NCI-H1930 (cell line): ENCODE data around the gene PXK.
"Not testable (repeated sequence)": the region's sequence is repeated elsewhere in the genome, so short reads cannot be mapped to it uniquely, and the experiment has no call there.

Experiments
- DNase-seq, 2 experiments: peaks; one replicate each; lab custom pipeline; 2025; lab: John Stamatoyannopoulos, UW

The PXK gene

GRCh38 chr3:58419780-58420507 lies 87.3 kb downstream of the PXK start:
- no peak for DNase-seq

GRCh38 chr3:58421004-58421403 lies 88.3 kb downstream of the PXK start:
- no peak for DNase-seq

- no peak for DNase-seq
These were observed 90.1 kb downstream of the PXK start for GRCh38 chr3:58422756-58423325.

- no peak for DNase-seq
These were observed 91.9 kb downstream of the PXK start for GRCh38 chr3:58424613-58425012.

- DNase-seq, result no peak
These were observed 93.1 kb downstream of the PXK start for GRCh38 chr3:58425782-58426181.

GRCh38 chr3:58427661-58428361 lies 95.1 kb downstream of the PXK start:
- no peak for DNase-seq

GRCh38 chr3:58429657-58430056 lies 97.0 kb downstream of the PXK start:
- DNase-seq, result no peak

GRCh38 chr3:58432905-58433304 lies 100.2 kb downstream of the PXK start:
- no peak for DNase-seq

- peak; percentile 75 to 78 for DNase-seq
These were observed 100.9 kb downstream of the PXK start, which contains the start of gene PDHB for GRCh38 chr3:58433400-58434167. Gene PDHB (minus strand): TSS chr3:58433832. CDS start chr3:58433809, 23 bp downstream.

GRCh38 chr3:58434168-58434504 lies 101.4 kb downstream of the PXK start:
- DNase-seq, result no peak

GRCh38 chr3:58434511-58434910 lies 101.8 kb downstream of the PXK start:
- no peak for DNase-seq

- DNase-seq, result no peak
These were observed 102.3 kb downstream of the PXK start for GRCh38 chr3:58434990-58435389.

GRCh38 chr3:58437276-58437675 lies 104.6 kb downstream of the PXK start:
- not testable (repeated sequence) for DNase-seq

- not testable (repeated sequence) for DNase-seq
These were observed 108.3 kb downstream of the PXK start for GRCh38 chr3:58440996-58441355.

- no peak for DNase-seq
These were observed 109.1 kb downstream of the PXK start for GRCh38 chr3:58441514-58442450.

- DNase-seq, result peak in 1 of 2 experiments; percentile 13
These were observed 119.5 kb downstream of the PXK start for GRCh38 chr3:58452176-58452575.

GRCh38 chr3:58459160-58459559 lies 126.5 kb downstream of the PXK start:
- no peak for DNase-seq

GRCh38 chr3:58462829-58463180 lies 130.1 kb downstream of the PXK start:
- DNase-seq, result no peak

GRCh38 chr3:58463181-58463941 lies 130.7 kb downstream of the PXK start:
- DNase-seq, result peak; percentile 11 to 42

- DNase-seq, result no peak
These were observed 131.2 kb downstream of the PXK start for GRCh38 chr3:58463942-58464271.

GRCh38 chr3:58464866-58465265 lies 132.2 kb downstream of the PXK start:
- no peak for DNase-seq
